ENCODE results near the gene CAMTA1. TPM values are rescaled to one million over a fixed set of nuclear protein-coding genes. Genes with fewer than 3 reads are reported as not detected.

Gene CAMTA1
- polyA plus RNA-seq, 1 donor (not counting 4 experiments of a cell fraction or from before 2014, with no cell fraction given) = 51.4 TPM

- H3K9ac ChIP-seq (ENCODE audit: control insufficient read depth, extremely low read depth, insufficient read depth, low read length) = no peak overlapping the region
- no peak overlapping the region for H3K27ac ChIP-seq (ENCODE audit: control insufficient read depth, insufficient read depth, low read length)
- no peaks in the 10 kb centered on the region for H3K9me1 ChIP-seq (ENCODE audit: control insufficient read depth, extremely low read depth, insufficient read depth, low read length)
- H3K4me2 ChIP-seq (ENCODE audit: control insufficient read depth, extremely low read depth, insufficient read depth, low read depth, low read length) = peak overlapping the region; percentile 42
- no peak overlapping the region for H3K4me3 ChIP-seq (ENCODE audit: control insufficient read depth in 2 of 3, extremely low read depth in 1 of 3, insufficient read depth in 2 of 3, low read depth in 1 of 3, low read length in 3 of 3)
- H2AFZ ChIP-seq (ENCODE audit: control insufficient read depth, low read length) = peak overlapping the region; percentile 5
- no peaks in the 10 kb centered on the region for H3K9me3 ChIP-seq (ENCODE audit: control insufficient read depth, low read depth, low read length)
- dilution Hi-C loops (cut with MboI; ENCODE audit: extremely low pct_ligation_motif_present, low sequenced_read_pairs) = no loop called here
- DNase-seq (ENCODE audit: low read depth, low spot score) (no peak), FAIRE-seq (no peak)
- H3K79me2 ChIP-seq (ENCODE audit: control insufficient read depth, insufficient read depth, low read length) = no peaks in the 10 kb centered on the region
- peaks cover 7% of the 10 kb centered on the region for H3K4me1 ChIP-seq (ENCODE audit: control insufficient read depth, extremely low read depth, insufficient read depth, low read length)
- H4K20me1 ChIP-seq (ENCODE audit: control insufficient read depth, extremely low read depth, insufficient read depth, low read length) = no peaks in the 10 kb centered on the region
- H3K27me3 ChIP-seq (ENCODE audit: control insufficient read depth, extremely low read depth, insufficient read depth, low read length) = no peaks in the 10 kb centered on the region
- TF ChIP-seq, protein P1, sequence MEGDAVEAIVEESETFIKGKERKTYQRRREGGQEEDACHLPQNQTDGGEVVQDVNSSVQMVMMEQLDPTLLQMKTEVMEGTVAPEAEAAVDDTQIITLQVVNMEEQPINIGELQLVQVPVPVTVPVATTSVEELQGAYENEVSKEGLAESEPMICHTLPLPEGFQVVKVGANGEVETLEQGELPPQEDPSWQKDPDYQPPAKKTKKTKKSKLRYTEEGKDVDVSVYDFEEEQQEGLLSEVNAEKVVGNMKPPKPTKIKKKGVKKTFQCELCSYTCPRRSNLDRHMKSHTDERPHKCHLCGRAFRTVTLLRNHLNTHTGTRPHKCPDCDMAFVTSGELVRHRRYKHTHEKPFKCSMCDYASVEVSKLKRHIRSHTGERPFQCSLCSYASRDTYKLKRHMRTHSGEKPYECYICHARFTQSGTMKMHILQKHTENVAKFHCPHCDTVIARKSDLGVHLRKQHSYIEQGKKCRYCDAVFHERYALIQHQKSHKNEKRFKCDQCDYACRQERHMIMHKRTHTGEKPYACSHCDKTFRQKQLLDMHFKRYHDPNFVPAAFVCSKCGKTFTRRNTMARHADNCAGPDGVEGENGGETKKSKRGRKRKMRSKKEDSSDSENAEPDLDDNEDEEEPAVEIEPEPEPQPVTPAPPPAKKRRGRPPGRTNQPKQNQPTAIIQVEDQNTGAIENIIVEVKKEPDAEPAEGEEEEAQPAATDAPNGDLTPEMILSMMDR (optimal IDR thresholded peaks at IDR 0.05 in 1 of 3, IDR thresholded peaks at IDR 0.05 in 1 of 3, conservative IDR thresholded peaks at IDR 0.05 in 1 of 3; ENCODE audit: extremely low read depth in 1 of 3, insufficient read depth in 2 of 3, low read length in 3 of 3) = no peak
- TF ChIP-seq EZH2 (IDR thresholded peaks at IDR 0.05; ENCODE audit: low read length) = no peak
- no peaks in the 10 kb centered on the region for H3K36me3 ChIP-seq (ENCODE audit: control insufficient read depth in 2 of 2, extremely low read depth in 1 of 2, insufficient read depth in 2 of 2, low read length in 2 of 2)
These were observed 573.2 kb downstream of the CAMTA1 start for GRCh38 chr1:7358425-7358824.

GRCh38 chr1:7360526-7360925 lies 575.3 kb downstream of the CAMTA1 start:
- DNase-seq (ENCODE audit: low read depth, low spot score) (no peak), FAIRE-seq (no peak)
- Histone ChIP-seq H3K9me1 (ENCODE audit: control insufficient read depth, extremely low read depth, insufficient read depth, low read length) (no peaks in the 10 kb centered on the region), H4K20me1 (ENCODE audit: control insufficient read depth, extremely low read depth, insufficient read depth, low read length) (no peaks in the 10 kb centered on the region), H3K4me2 (ENCODE audit: control insufficient read depth, extremely low read depth, insufficient read depth, low read depth, low read length) (no peak overlapping the region), H3K4me1 (ENCODE audit: control insufficient read depth, extremely low read depth, insufficient read depth, low read length) (peaks cover 7% of the 10 kb centered on the region), H3K4me3 (ENCODE audit: control insufficient read depth in 2 of 3, extremely low read depth in 1 of 3, insufficient read depth in 2 of 3, low read depth in 1 of 3, low read length in 3 of 3) (no peak overlapping the region), H2AFZ (ENCODE audit: control insufficient read depth, low read length) (no peak overlapping the region), H3K9me3 (ENCODE audit: control insufficient read depth, low read depth, low read length) (no peaks in the 10 kb centered on the region), H3K27ac (ENCODE audit: control insufficient read depth, insufficient read depth, low read length) (no peak overlapping the region), H3K79me2 (ENCODE audit: control insufficient read depth, insufficient read depth, low read length) (no peaks in the 10 kb centered on the region), H3K36me3 (ENCODE audit: control insufficient read depth in 2 of 2, extremely low read depth in 1 of 2, insufficient read depth in 2 of 2, low read length in 2 of 2) (no peaks in the 10 kb centered on the region), H3K27me3 (ENCODE audit: control insufficient read depth, extremely low read depth, insufficient read depth, low read length) (no peaks in the 10 kb centered on the region), H3K9ac (ENCODE audit: control insufficient read depth, extremely low read depth, insufficient read depth, low read length) (no peak overlapping the region)
- TF ChIP-seq EZH2 (IDR thresholded peaks at IDR 0.05; ENCODE audit: low read length) = no peak
- TF ChIP-seq, protein P1 (optimal IDR thresholded peaks at IDR 0.05 in 1 of 3, IDR thresholded peaks at IDR 0.05 in 1 of 3, conservative IDR thresholded peaks at IDR 0.05 in 1 of 3; ENCODE audit: extremely low read depth in 1 of 3, insufficient read depth in 2 of 3, low read length in 3 of 3) = no peak
- dilution Hi-C loops (cut with MboI; ENCODE audit: extremely low pct_ligation_motif_present, low sequenced_read_pairs) = no loop called here

Data from keratinocyte (primary cell).